SK-N-SH treated with all-trans-retinoic acid at 6 μM for 48 hours (cell line): ENCODE measurements around the gene MYO9B.

Experiments
- ATAC-seq: fragments of 200-7000 bp; cut with Tn5 transposase; 3 replicates; pipeline ENCODE4 v1.9.1; 2020; ENCODE audit warnings: mild to moderate bottlenecking, moderate library complexity
- ARNTL ChIP-seq: fragments of 450-650 bp; formaldehyde crosslinking; IDR thresholded peaks from 2 replicates; pipeline ENCODE4 v1.5.0; 2020; ENCODE audit warnings: low read depth, mild to moderate bottlenecking, moderate library complexity, borderline replicate concordance
- BACH2 ChIP-seq: fragments of 250-450 bp; sonication (Bioruptor Pico); IDR thresholded peaks from 2 replicates; pipeline ENCODE4 v1.9.0; 2021; ENCODE audit warnings: mild to moderate bottlenecking, borderline replicate concordance
- CREB5 ChIP-seq: fragments of 250-450 bp; sonication (Bioruptor Pico); IDR thresholded peaks from 2 replicates; pipeline ENCODE4 v1.5.1; 2020; ENCODE audit warnings: low read depth, mild to moderate bottlenecking, moderate library complexity
- CSDC2 ChIP-seq: fragments of 250-450 bp; sonication (Bioruptor Pico); IDR thresholded peaks from 2 replicates; pipeline ENCODE4 v1.5.0; 2020; ENCODE audit warnings: mild to moderate bottlenecking, moderate library complexity
- ESRRG ChIP-seq: fragments of 250-450 bp; sonication (Bioruptor Pico); IDR thresholded peaks from 2 replicates; pipeline ENCODE4 v1.6.1; 2021; ENCODE audit warnings: mild to moderate bottlenecking
- GLIS3 ChIP-seq: fragments of 250-450 bp; sonication (Bioruptor Pico); IDR thresholded peaks from 2 replicates; pipeline ENCODE4 v1.5.0; 2020; ENCODE audit warnings: mild to moderate bottlenecking, moderate library complexity
- ISL1 ChIP-seq: fragments of 250-450 bp; sonication (Bioruptor Pico); IDR thresholded peaks from 2 replicates; pipeline ENCODE4 v2.1.2; 2022; ENCODE audit warnings: mild to moderate bottlenecking, moderate library complexity
- OSR1 ChIP-seq: fragments of 250-450 bp; sonication (Bioruptor Pico); IDR thresholded peaks from 2 replicates; pipeline ENCODE4 v1.8.0; 2022; ENCODE audit warnings: moderate library complexity, mild to moderate bottlenecking, inconsistent platforms
- PPARA ChIP-seq: fragments of 250-450 bp; sonication (Bioruptor Pico); IDR thresholded peaks from 2 replicates; pipeline ENCODE4 v1.5.0; 2020; ENCODE audit warnings: mild to moderate bottlenecking, borderline replicate concordance
- RARB ChIP-seq: fragments of 250-450 bp; sonication (Bioruptor Pico); IDR thresholded peaks from 2 replicates; pipeline ENCODE4 v1.8.0; 2021; ENCODE audit warnings: mild to moderate bottlenecking, moderate library complexity
- SNAI2 ChIP-seq: fragments of 250-450 bp; sonication (Bioruptor Pico); IDR thresholded peaks from 2 replicates; pipeline ENCODE4 v1.5.0; 2020; ENCODE audit warnings: mild to moderate bottlenecking, moderate library complexity
- ZC3H10 ChIP-seq: fragments of 250-450 bp; sonication (Bioruptor Pico); IDR thresholded peaks from 2 replicates; pipeline ENCODE4 v1.5.1; 2021; ENCODE audit warnings: mild to moderate bottlenecking, moderate library complexity
- ZFP3 ChIP-seq: fragments of 250-450 bp; sonication (Bioruptor Pico); IDR thresholded peaks from 2 replicates; pipeline ENCODE4 v1.5.0; 2020; ENCODE audit warnings: mild to moderate bottlenecking, moderate library complexity
- ZFP30 ChIP-seq: fragments of 450-650 bp; formaldehyde crosslinking; IDR thresholded peaks from 2 replicates; pipeline ENCODE4 v1.5.0; 2022; ENCODE audit warnings: mild to moderate bottlenecking, moderate library complexity
- ZNF565 ChIP-seq: fragments of 450-650 bp; formaldehyde crosslinking; conservative IDR thresholded peaks from 2 replicates; pipeline ENCODE4 v1.5.0; 2020; ENCODE audit warnings: low read depth, mild to moderate bottlenecking, moderate library complexity
- ZNF70 ChIP-seq: fragments of 450-650 bp; formaldehyde crosslinking; IDR thresholded peaks from 2 replicates; pipeline ENCODE4 v1.5.0; 2020; ENCODE audit warnings: mild to moderate bottlenecking, moderate library complexity
- ZNF8 ChIP-seq: fragments of 450-650 bp; formaldehyde crosslinking; IDR thresholded peaks from 2 replicates; pipeline ENCODE4 v1.5.0; 2020; ENCODE audit warnings: mild to moderate bottlenecking, moderate library complexity
- TF ChIP-seq, protein P1 (sequence below): fragments of 250-450 bp; sonication (Bioruptor Pico); IDR thresholded peaks from 2 replicates; pipeline ENCODE4 v1.5.1; 2021; ENCODE audit warnings: mild to moderate bottlenecking, moderate library complexity
- TF ChIP-seq, protein P2 (sequence below): fragments of 250-450 bp; sonication (Bioruptor Pico); IDR thresholded peaks from 2 replicates; pipeline ENCODE4 v1.5.0; 2020; ENCODE audit warnings: mild to moderate bottlenecking, moderate library complexity
- TF ChIP-seq, protein P3 (sequence below): fragments of 250-450 bp; sonication (Bioruptor Pico); IDR thresholded peaks from 2 replicates; pipeline ENCODE4 v1.8.0; 2020; ENCODE audit warnings: mild to moderate bottlenecking, moderate library complexity, borderline replicate concordance
- TF ChIP-seq, protein P4 (sequence below): fragments of 250-450 bp; sonication (Bioruptor Pico); IDR thresholded peaks from 2 replicates; pipeline ENCODE4 v1.8.0; 2021; ENCODE audit warnings: low read depth, mild to moderate bottlenecking, moderate library complexity, borderline replicate concordance

Gene MYO9B

GRCh38 chr19:17109300-17109699 is 33.7 kb downstream of the MYO9B start:
- no peak for ATAC-seq
- no peak for TF ChIP-seq ARNTL (CRISPR knock-in tag)
- no peak for TF ChIP-seq ZFP30 (CRISPR knock-in tag)
- TF ChIP-seq CSDC2 (CRISPR knock-in tag), result no peak
- no peak for TF ChIP-seq ZNF70 (CRISPR knock-in tag)
- TF ChIP-seq RARB (CRISPR knock-in tag), result no peak
- TF ChIP-seq, protein P1, sequence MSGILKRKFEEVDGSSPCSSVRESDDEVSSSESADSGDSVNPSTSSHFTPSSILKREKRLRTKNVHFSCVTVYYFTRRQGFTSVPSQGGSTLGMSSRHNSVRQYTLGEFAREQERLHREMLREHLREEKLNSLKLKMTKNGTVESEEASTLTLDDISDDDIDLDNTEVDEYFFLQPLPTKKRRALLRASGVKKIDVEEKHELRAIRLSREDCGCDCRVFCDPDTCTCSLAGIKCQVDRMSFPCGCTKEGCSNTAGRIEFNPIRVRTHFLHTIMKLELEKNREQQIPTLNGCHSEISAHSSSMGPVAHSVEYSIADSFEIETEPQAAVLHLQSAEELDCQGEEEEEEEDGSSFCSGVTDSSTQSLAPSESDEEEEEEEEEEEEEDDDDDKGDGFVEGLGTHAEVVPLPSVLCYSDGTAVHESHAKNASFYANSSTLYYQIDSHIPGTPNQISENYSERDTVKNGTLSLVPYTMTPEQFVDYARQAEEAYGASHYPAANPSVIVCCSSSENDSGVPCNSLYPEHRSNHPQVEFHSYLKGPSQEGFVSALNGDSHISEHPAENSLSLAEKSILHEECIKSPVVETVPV (CRISPR knock-in tag), result no peak
- no peak for TF ChIP-seq PPARA
- TF ChIP-seq ISL1 (CRISPR knock-in tag), result no peak
- no peak for TF ChIP-seq CREB5 (CRISPR knock-in tag)
- TF ChIP-seq ZNF8, result no peak

- TF ChIP-seq, protein P2, sequence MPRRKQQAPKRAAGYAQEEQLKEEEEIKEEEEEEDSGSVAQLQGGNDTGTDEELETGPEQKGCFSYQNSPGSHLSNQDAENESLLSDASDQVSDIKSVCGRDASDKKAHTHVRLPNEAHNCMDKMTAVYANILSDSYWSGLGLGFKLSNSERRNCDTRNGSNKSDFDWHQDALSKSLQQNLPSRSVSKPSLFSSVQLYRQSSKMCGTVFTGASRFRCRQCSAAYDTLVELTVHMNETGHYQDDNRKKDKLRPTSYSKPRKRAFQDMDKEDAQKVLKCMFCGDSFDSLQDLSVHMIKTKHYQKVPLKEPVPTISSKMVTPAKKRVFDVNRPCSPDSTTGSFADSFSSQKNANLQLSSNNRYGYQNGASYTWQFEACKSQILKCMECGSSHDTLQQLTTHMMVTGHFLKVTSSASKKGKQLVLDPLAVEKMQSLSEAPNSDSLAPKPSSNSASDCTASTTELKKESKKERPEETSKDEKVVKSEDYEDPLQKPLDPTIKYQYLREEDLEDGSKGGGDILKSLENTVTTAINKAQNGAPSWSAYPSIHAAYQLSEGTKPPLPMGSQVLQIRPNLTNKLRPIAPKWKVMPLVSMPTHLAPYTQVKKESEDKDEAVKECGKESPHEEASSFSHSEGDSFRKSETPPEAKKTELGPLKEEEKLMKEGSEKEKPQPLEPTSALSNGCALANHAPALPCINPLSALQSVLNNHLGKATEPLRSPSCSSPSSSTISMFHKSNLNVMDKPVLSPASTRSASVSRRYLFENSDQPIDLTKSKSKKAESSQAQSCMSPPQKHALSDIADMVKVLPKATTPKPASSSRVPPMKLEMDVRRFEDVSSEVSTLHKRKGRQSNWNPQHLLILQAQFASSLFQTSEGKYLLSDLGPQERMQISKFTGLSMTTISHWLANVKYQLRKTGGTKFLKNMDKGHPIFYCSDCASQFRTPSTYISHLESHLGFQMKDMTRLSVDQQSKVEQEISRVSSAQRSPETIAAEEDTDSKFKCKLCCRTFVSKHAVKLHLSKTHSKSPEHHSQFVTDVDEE (CRISPR knock-in tag), result no peak
- TF ChIP-seq, protein P3, sequence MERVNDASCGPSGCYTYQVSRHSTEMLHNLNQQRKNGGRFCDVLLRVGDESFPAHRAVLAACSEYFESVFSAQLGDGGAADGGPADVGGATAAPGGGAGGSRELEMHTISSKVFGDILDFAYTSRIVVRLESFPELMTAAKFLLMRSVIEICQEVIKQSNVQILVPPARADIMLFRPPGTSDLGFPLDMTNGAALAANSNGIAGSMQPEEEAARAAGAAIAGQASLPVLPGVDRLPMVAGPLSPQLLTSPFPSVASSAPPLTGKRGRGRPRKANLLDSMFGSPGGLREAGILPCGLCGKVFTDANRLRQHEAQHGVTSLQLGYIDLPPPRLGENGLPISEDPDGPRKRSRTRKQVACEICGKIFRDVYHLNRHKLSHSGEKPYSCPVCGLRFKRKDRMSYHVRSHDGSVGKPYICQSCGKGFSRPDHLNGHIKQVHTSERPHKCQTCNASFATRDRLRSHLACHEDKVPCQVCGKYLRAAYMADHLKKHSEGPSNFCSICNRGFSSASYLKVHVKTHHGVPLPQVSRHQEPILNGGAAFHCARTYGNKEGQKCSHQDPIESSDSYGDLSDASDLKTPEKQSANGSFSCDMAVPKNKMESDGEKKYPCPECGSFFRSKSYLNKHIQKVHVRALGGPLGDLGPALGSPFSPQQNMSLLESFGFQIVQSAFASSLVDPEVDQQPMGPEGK (CRISPR knock-in tag), result no peak
- no peak for TF ChIP-seq ESRRG (CRISPR knock-in tag)
- TF ChIP-seq RARB (CRISPR knock-in tag), result no peak
- no peak for TF ChIP-seq CREB5 (CRISPR knock-in tag)
- TF ChIP-seq ISL1 (CRISPR knock-in tag), result no peak
- no peak for TF ChIP-seq ZFP3
- no peak for TF ChIP-seq CSDC2 (CRISPR knock-in tag)
- TF ChIP-seq OSR1 (CRISPR knock-in tag), result no peak
- no peak for TF ChIP-seq PPARA
- TF ChIP-seq SNAI2 (CRISPR knock-in tag), result no peak
- TF ChIP-seq ZNF565 (CRISPR knock-in tag), result no peak
- no peak for TF ChIP-seq BACH2
- TF ChIP-seq, protein P1 (CRISPR knock-in tag), result no peak
- no peak for TF ChIP-seq ZFP30 (CRISPR knock-in tag)
- no peak for TF ChIP-seq GLIS3 (CRISPR knock-in tag)
- TF ChIP-seq ZC3H10 (CRISPR knock-in tag), result no peak
- TF ChIP-seq, protein P4, sequence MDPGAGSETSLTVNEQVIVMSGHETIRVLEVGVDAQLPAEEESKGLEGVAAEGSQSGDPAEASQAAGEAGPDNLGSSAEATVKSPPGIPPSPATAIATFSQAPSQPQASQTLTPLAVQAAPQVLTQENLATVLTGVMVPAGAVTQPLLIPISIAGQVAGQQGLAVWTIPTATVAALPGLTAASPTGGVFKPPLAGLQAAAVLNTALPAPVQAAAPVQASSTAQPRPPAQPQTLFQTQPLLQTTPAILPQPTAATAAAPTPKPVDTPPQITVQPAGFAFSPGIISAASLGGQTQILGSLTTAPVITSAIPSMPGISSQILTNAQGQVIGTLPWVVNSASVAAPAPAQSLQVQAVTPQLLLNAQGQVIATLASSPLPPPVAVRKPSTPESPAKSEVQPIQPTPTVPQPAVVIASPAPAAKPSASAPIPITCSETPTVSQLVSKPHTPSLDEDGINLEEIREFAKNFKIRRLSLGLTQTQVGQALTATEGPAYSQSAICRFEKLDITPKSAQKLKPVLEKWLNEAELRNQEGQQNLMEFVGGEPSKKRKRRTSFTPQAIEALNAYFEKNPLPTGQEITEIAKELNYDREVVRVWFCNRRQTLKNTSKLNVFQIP (CRISPR knock-in tag), result no peak
- ATAC-seq, result no peak
Observed at GRCh38 chr19:17109962-17110598, 34.5 kb downstream of the MYO9B start.
